IMR-90 (cell line): ENCODE data around the gene S100A6. TPM values are rescaled to one million over a fixed set of nuclear protein-coding genes. Genes with fewer than 3 reads are reported as not detected.

Source experiments
- ATAC-seq: fragments of 200-7000 bp; cut with Tn5 transposase; 2 replicates; pipeline ENCODE4 v1.9.1; 2020; ENCODE audit warnings: low read depth, mild to moderate bottlenecking, moderate library complexity
- BruUV-seq: library from RNA; stranded (reverse); fragments of 400-500 nt; replicated peaks from 2 replicates; lab custom pipeline; 2021; lab: Mats Ljungman, UMichigan
- CTCF ChIA-PET: fragments of 300-600 bp; formaldehyde crosslinking; extraction: SDS; loops from one replicate; lab custom pipeline; 2021; ENCODE audit warnings: antibody characterized with exemption; lab: Yijun Ruan, JAX
- POLR2A ChIA-PET: fragments of 300-600 bp; sonication (Branson Sonifier 250); formaldehyde crosslinking; loops from one replicate; lab custom pipeline; 2022; ENCODE audit warnings: antibody characterized with exemption; ENCODE audit not compliant: unreplicated experiment; lab: Charles Lee
- DNase-seq: peaks from one replicate; pipeline ENCODE4 v3.0.0; 2013
- H2AFZ ChIP-seq: replicated peaks from 2 replicates; pipeline ENCODE3; 2013; ENCODE audit warnings: low read length, mild to moderate bottlenecking; ENCODE audit not compliant: poor library complexity
- H2AK5ac ChIP-seq: 2 replicates; pipeline ENCODE4 v1.6.1; 2013; ENCODE audit warnings: low read depth, low read length, inconsistent platforms
- H2AK9ac ChIP-seq: replicated peaks from 2 replicates; pipeline ENCODE3; 2013; ENCODE audit warnings: mild to moderate bottlenecking, low read depth, low read length, moderate library complexity; ENCODE audit not compliant: poor library complexity
- H2BK120ac ChIP-seq: 2 replicates; pipeline ENCODE4 v1.6.1; 2013; ENCODE audit warnings: low read depth, low read length, inconsistent platforms
- H2BK15ac ChIP-seq: 3 replicates; pipeline ENCODE4 v1.6.1; 2013; ENCODE audit warnings: low read depth, low read length, inconsistent platforms
- H2BK20ac ChIP-seq: 2 replicates; pipeline ENCODE4 v1.6.1; 2013; ENCODE audit warnings: low read depth, mild to moderate bottlenecking, inconsistent platforms, low read length, moderate library complexity
- H2BK5ac ChIP-seq: 2 replicates; pipeline ENCODE4 v1.6.1; 2013; ENCODE audit warnings: mild to moderate bottlenecking, low read depth, low read length, inconsistent platforms; ENCODE audit not compliant: poor library complexity, severe bottlenecking
- H3K14ac ChIP-seq: replicated peaks from 2 replicates; pipeline ENCODE4 v1.6.1; 2013; ENCODE audit warnings: low read depth, low read length, inconsistent platforms
- H3K18ac ChIP-seq: 2 replicates; pipeline ENCODE4 v1.6.1; 2013; ENCODE audit warnings: low read depth, low read length, control low read depth
- H3K23ac ChIP-seq: 2 replicates; pipeline ENCODE4 v1.6.1; 2013; ENCODE audit warnings: low read depth, low read length, inconsistent platforms
- H3K27ac ChIP-seq: 2 replicates; pipeline ENCODE4 v1.5.1; 2013; ENCODE audit warnings: mild to moderate bottlenecking, control low read depth, low read length; ENCODE audit not compliant: insufficient read depth
- H3K27me3 ChIP-seq: 2 replicates; pipeline ENCODE4 v1.6.1; 2013; ENCODE audit warnings: low read length; ENCODE audit not compliant: control insufficient read depth, insufficient read depth
- H3K36me3 ChIP-seq: 2 replicates; pipeline ENCODE4 v1.6.1; 2013; ENCODE audit warnings: low read length, mixed read lengths; ENCODE audit not compliant: control insufficient read depth, insufficient read depth
- H3K4ac ChIP-seq: 2 replicates; pipeline ENCODE4 v1.6.1; 2013; ENCODE audit warnings: low read depth, low read length, inconsistent platforms
- H3K4me1 ChIP-seq: 2 replicates; pipeline ENCODE4 v1.6.1; 2013; ENCODE audit warnings: low read length, mixed read lengths; ENCODE audit not compliant: control insufficient read depth, insufficient read depth
- H3K4me2 ChIP-seq: 2 replicates; pipeline ENCODE4 v1.6.1; 2013; ENCODE audit warnings: low read depth, mild to moderate bottlenecking, control low read depth, low read length, moderate library complexity
- H3K4me3 ChIP-seq: 2 replicates; pipeline ENCODE4 v1.5.1; 2013; ENCODE audit warnings: low read depth, mild to moderate bottlenecking, control low read depth, low read length, moderate library complexity; ENCODE audit not compliant: insufficient read depth
- H3K56ac ChIP-seq: 2 replicates; pipeline ENCODE4 v1.6.1; 2013; ENCODE audit warnings: low read length, inconsistent platforms; ENCODE audit not compliant: insufficient read depth; ENCODE audit errors: extremely low read depth
- H3K79me1 ChIP-seq, 2 experiments: 2 replicates each; pipeline ENCODE4 v1.6.1; 2013; ENCODE audit warnings: low read length in 2 of 2, inconsistent platforms in 1 of 2, low read depth in 1 of 2
- H3K9ac ChIP-seq: 2 replicates; pipeline ENCODE4 v1.6.1; 2013; ENCODE audit warnings: low read depth, low read length, control low read depth
- H3K9me1 ChIP-seq: 2 replicates; pipeline ENCODE4 v1.6.1; 2013; ENCODE audit warnings: low read length, inconsistent platforms; ENCODE audit not compliant: insufficient read depth
- H3K9me3 ChIP-seq: 2 replicates; pipeline ENCODE4 v1.6.1; 2013; ENCODE audit warnings: low read length; ENCODE audit not compliant: control insufficient read depth, insufficient read depth
- H4K20me1 ChIP-seq: 2 replicates; pipeline ENCODE4 v1.6.1; 2013; ENCODE audit warnings: low read length, inconsistent platforms; ENCODE audit not compliant: insufficient read depth
- H4K5ac ChIP-seq: 2 replicates; pipeline ENCODE4 v1.6.1; 2013; ENCODE audit warnings: mild to moderate bottlenecking, low read depth, low read length, control low read depth
- H4K8ac ChIP-seq, 2 experiments: 2 replicates each; pipeline ENCODE4 v1.6.1; 2013; ENCODE audit warnings: low read depth in 2 of 2, low read length in 2 of 2, control low read depth in 1 of 2, inconsistent platforms in 1 of 2
- H4K91ac ChIP-seq: 2 replicates; pipeline ENCODE4 v1.6.1; 2013; ENCODE audit warnings: low read depth, low read length, inconsistent platforms; ENCODE audit not compliant: insufficient read depth
- CEBPB ChIP-seq: IDR thresholded peaks from 2 replicates; pipeline ENCODE4 v1.6.1; 2012; ENCODE audit warnings: low read depth, low read length, improper control_type of control experiment
- RCOR1 ChIP-seq: IDR thresholded peaks from 2 replicates; pipeline ENCODE4 v1.6.1; 2012; ENCODE audit warnings: mild to moderate bottlenecking, low read length, improper control_type of control experiment; ENCODE audit not compliant: insufficient replicate concordance
- WGBS, 2 experiments: methylation state at CpG; one replicate each; pipeline versions ENCODE4 v1.1.5 to v1.1.7; 2013; ENCODE audit warnings: missing lambda C conversion rate in 2 of 2; ENCODE audit not compliant: insufficient read length in 1 of 2; ENCODE audit errors: extremely low coverage in 2 of 2; 5-methylcytosine and 5-hydroxymethylcytosine counted together
- dilution Hi-C: fragments of 300-500 bp; cut with HindIII; formaldehyde crosslinking; loops from one replicate; pipeline ENCODE4 v1.14.3; 2018; ENCODE audit warnings: low sequenced_read_pairs; ENCODE audit not compliant: unreplicated experiment
- in situ Hi-C: fragments of 300-500 bp; cut with MboI; formaldehyde crosslinking; loops from 3 replicates; pipeline ENCODE4 v1.14.3; 2019; ENCODE audit warnings: low sequenced_read_pairs, inconsistent platforms, mixed read lengths
- intact Hi-C: fragments of 100-400 bp; cut with micrococcal nuclease; formaldehyde crosslinking; loops from 2 replicates; pipeline ENCODE4 v1.10.0; 2022
- polyA plus RNA-seq, 3 experiments: library from polyadenylated mRNA; depleted of rRNA; stranded (reverse); fragments of >200 nt; gene quantifications; 2 replicates each; pipeline ENCODE4 v1.2.3, GENCODE V29; 2012; ENCODE audit warnings: low replicate concordance in 1 of 3
- total RNA-seq: library from RNA; depleted of rRNA; stranded (reverse); fragments of >200 nt; gene quantifications from 2 replicates; pipeline ENCODE4 v1.2.3, GENCODE V29; 2012

Gene S100A6
- total and polyA plus RNA-seq, 2 of the 4 experiments (the other 2 are of a cell fraction): 373 to 1,755 TPM

GRCh38 chr1:153527023-153527682 is 8.6 kb downstream of the S100A6 start:
- dilution Hi-C loops (no loop called here), intact Hi-C loops (no loop called here), in situ Hi-C loops (loop anchor here (25.0 kb wide), 1 partner anchor 435 kb away; the partner anchor contains the start of genes CREB3L4, CRTC2 and SLC39A1)
- peaks cover 15% of the 10 kb centered on the region for H3K4me1 ChIP-seq
- H2AFZ ChIP-seq: no peak overlapping the region
- 22% methylated on average over 1 of the region's 8 CpGs; no CpG with 5 or more reads in 1 of the 2 experiments for WGBS, 2 experiments
- no peak overlapping the region for H3K27ac ChIP-seq
- H3K9me3 ChIP-seq: no peaks in the 10 kb centered on the region
- no peak overlapping the region for H3K9ac ChIP-seq
- ATAC-seq: no peak
- no peak overlapping the region for H3K23ac ChIP-seq
- H4K5ac ChIP-seq: no peak overlapping the region
- H3K4me3 ChIP-seq: no peak overlapping the region
- H4K20me1 ChIP-seq: no peaks in the 10 kb centered on the region; the same call in 1 of the 2 replicates
- H3K4ac ChIP-seq: no peak overlapping the region
- H3K4me2 ChIP-seq: no peak overlapping the region
- H2BK120ac ChIP-seq: no peak overlapping the region
- no peak overlapping the region for H3K56ac ChIP-seq
- H3K18ac ChIP-seq: no peak overlapping the region
- H3K36me3 ChIP-seq: no peaks in the 10 kb centered on the region
- POLR2A ChIA-PET: no interaction called here
- H2BK15ac ChIP-seq: no peak overlapping the region
- no peak overlapping the region for H3K14ac ChIP-seq
- peak overlapping the region; percentile 25 for H2AK9ac ChIP-seq
- peaks cover 8% of the 10 kb centered on the region; the same call in 1 of the 2 replicates for H3K9me1 ChIP-seq
- no peak overlapping the region for H2BK20ac ChIP-seq
- no peak overlapping the region for H2BK5ac ChIP-seq
- peaks cover 0 to 18% of the 10 kb centered on the region in 2 experiments; a peak in 2 of 4 replicates for H3K79me1 ChIP-seq
- BruUV-seq: no TSS peak
- CTCF ChIA-PET: no interaction called here
- no peak overlapping the region for H2AK5ac ChIP-seq
- H4K91ac ChIP-seq: no peak overlapping the region
- no peak overlapping the region for H4K8ac ChIP-seq
- no peaks in the 10 kb centered on the region for H3K27me3 ChIP-seq
- TF ChIP-seq CEBPB (peak; percentile 51; the same call in 1 of the 2 replicates), RCOR1 (no peak)
- DNase-seq: peak; percentile 66
